T-helper 1 cell treated with Interleukin-12 subunit alpha and Interleukin-12 subunit beta and Interleukin-4 antibody, amounts not matched to agents 30 μg/mL and 1 μg/mL, for 36 hours (primary cell): ENCODE measurements around the gene PARP8.

Experiments
- H3K27ac Mint-ChIP-seq: one replicate; pipeline ENCODE4 v1.8.0; 2021; ENCODE audit warnings: mild to moderate bottlenecking, mixed read lengths
- H3K27me3 Mint-ChIP-seq: one replicate; pipeline ENCODE4 v1.8.0; 2021; ENCODE audit warnings: low read depth, mixed read lengths
- H3K36me3 Mint-ChIP-seq: one replicate; pipeline ENCODE4 v1.8.0; 2021; ENCODE audit warnings: low read depth, mixed read lengths
- H3K4me1 Mint-ChIP-seq: one replicate; pipeline ENCODE4 v1.8.0; 2021; ENCODE audit warnings: low read depth, mixed read lengths
- H3K4me3 Mint-ChIP-seq: one replicate; pipeline ENCODE4 v1.8.0; 2021; ENCODE audit warnings: mild to moderate bottlenecking, moderate library complexity, mixed read lengths
- H3K9me3 Mint-ChIP-seq: one replicate; pipeline ENCODE4 v1.8.0; 2021; ENCODE audit warnings: mixed read lengths

The PARP8 gene

DNA sequence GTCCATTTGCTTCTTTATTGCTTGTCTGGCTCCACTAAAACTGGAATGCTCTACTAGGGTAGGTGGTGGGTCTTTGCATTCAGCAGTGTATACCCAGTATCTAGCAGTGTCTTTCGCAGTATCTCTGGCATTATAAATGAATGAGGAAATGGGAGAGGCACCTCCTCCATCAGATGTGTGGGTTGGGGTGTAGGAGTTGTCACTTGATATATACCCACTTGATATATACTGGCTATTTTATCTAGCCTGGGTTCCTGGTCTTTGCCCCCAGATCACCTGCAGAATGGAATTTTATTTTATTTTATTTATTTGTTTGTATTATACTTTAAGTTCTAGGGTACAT lies 208.5 kb downstream of the PARP8 start:
- Mint-ChIP-seq H3K9me3 (no peaks in the 10 kb centered on the region), H3K4me3 (no peak overlapping the region), H3K36me3 (no peaks in the 10 kb centered on the region), H3K27ac (no peak overlapping the region), H3K4me1 (peaks cover 2% of the 10 kb centered on the region), H3K27me3 (peaks cover 6% of the 10 kb centered on the region)

- Mint-ChIP-seq H3K4me3 (no peak overlapping the region), H3K4me1 (peaks cover 2% of the 10 kb centered on the region), H3K9me3 (no peaks in the 10 kb centered on the region), H3K27me3 (peaks cover 6% of the 10 kb centered on the region), H3K36me3 (no peaks in the 10 kb centered on the region), H3K27ac (no peak overlapping the region)
These were observed 212.0 kb downstream of the PARP8 start for GRCh38 chr5:50878470-50878869.

GRCh38 chr5:50881407-50881806 lies 215.0 kb downstream of the PARP8 start:
- Mint-ChIP-seq H3K4me3 (no peak overlapping the region), H3K27me3 (peaks cover 6% of the 10 kb centered on the region), H3K9me3 (no peaks in the 10 kb centered on the region), H3K4me1 (no peaks in the 10 kb centered on the region), H3K36me3 (no peaks in the 10 kb centered on the region), H3K27ac (no peak overlapping the region)

DNA sequence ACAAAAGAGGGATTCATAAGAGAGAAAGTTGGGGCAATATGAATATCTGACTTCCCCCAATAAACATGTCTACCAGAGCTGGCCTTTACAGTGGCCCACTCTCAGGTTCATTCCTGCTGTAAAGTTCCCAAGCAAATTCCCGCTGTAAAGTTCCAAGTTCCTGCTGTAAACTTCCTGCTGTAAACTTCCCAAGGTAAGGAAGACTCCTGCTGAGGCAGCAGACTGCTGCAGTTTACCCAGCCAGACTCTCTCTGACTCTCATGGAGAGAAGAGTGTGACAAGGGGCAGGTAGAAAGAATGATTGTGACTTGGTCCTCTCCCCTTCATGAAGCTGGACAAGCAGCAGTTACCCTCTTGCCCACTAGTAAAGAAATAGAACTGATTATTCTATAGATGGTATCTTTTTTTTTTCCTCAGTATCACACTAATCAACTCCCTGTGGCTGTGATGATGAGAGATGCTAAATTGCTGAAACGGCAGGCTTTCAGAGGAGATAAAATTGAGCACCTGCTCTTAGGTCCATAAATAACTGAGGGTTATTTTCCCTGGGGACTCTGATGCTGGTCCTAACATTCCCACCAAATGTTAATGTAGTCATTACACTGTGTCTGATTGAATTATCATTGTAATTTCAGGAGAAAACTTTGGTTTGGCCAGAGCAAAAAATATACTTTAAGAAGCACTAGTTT lies 220.4 kb downstream of the PARP8 start:
- H3K27me3 Mint-ChIP-seq = no peaks in the 10 kb centered on the region
- no peaks in the 10 kb centered on the region for H3K36me3 Mint-ChIP-seq
- H3K9me3 Mint-ChIP-seq = no peaks in the 10 kb centered on the region
- no peak overlapping the region for H3K4me3 Mint-ChIP-seq
- no peak overlapping the region for H3K27ac Mint-ChIP-seq
- H3K4me1 Mint-ChIP-seq = no peaks in the 10 kb centered on the region

GRCh38 chr5:50887889-50888633 lies 221.6 kb downstream of the PARP8 start:
- H3K27me3 Mint-ChIP-seq = no peaks in the 10 kb centered on the region
- H3K9me3 Mint-ChIP-seq = no peaks in the 10 kb centered on the region
- H3K4me3 Mint-ChIP-seq = no peak overlapping the region
- no peak overlapping the region for H3K27ac Mint-ChIP-seq
- no peaks in the 10 kb centered on the region for H3K36me3 Mint-ChIP-seq
- no peaks in the 10 kb centered on the region for H3K4me1 Mint-ChIP-seq

DNA sequence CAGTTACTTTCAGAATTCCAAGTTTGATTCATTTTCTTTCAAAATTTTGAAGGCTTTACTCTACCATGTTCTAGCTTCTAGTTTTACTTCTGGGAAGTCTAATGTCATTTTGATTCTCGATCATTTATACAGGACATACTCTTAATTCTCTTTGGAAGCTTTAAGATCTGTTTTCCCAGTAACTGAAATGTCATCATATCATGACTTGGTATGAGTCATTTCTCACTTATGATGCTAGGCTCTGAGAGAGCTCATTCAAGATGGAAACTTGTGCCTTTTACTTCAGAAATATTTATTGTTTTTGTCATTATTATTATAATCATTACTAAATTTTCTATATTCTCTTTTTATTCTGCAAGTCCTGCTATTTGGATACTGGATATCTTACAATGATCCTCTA lies 222.3 kb downstream of the PARP8 start:
- Mint-ChIP-seq H3K27ac (no peak overlapping the region), H3K36me3 (no peaks in the 10 kb centered on the region), H3K4me1 (no peaks in the 10 kb centered on the region), H3K4me3 (no peak overlapping the region), H3K27me3 (no peaks in the 10 kb centered on the region), H3K9me3 (no peaks in the 10 kb centered on the region)

- no peaks in the 10 kb centered on the region for H3K27me3 Mint-ChIP-seq
- H3K4me3 Mint-ChIP-seq = no peak overlapping the region
- H3K36me3 Mint-ChIP-seq = no peaks in the 10 kb centered on the region
- H3K9me3 Mint-ChIP-seq = no peaks in the 10 kb centered on the region
- no peaks in the 10 kb centered on the region for H3K4me1 Mint-ChIP-seq
- H3K27ac Mint-ChIP-seq = no peak overlapping the region
These were observed 223.4 kb downstream of the PARP8 start for GRCh38 chr5:50889790-50890189.
